ENCODE data around the gene GPC1.

Gene GPC1

DNA sequence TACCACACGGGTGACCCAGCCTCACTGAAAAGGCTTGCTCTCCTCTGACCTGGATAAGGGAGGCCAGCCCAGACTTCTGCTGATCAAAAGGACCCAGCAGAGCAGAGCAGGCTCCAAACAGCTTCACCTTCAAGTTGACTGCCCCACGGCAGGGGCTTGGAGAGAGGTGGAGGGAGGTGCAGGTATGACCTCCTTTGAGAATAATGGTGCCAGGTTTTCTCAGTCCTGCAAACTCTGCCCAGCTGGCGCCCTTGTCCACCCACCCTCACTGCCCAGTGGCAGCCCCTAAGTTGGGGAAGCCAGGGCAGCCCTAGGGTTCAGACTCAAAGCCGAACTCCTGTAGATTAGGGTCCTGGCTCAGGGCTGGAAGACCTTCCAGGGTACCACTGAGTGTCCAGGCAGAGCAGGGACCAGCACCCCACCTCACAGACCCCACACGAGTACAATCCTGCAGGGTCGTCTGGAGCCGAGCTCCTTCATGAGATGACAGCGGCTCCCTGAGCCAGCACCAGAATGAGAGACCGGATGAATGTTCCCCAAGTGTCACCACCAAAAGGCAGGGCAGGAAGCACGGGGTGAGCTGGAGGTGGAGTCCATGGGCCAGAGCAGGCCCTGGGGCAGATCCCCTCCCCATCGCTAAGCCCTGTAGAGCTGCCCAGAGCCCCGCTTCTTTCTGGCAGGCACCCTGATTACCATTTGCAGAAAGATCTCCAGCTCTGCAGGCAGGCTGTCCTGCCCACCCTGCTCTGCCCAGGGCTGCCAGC lies 3.6 kb upstream of the GPC1 start:
- no peak for DNase-seq

DNA sequence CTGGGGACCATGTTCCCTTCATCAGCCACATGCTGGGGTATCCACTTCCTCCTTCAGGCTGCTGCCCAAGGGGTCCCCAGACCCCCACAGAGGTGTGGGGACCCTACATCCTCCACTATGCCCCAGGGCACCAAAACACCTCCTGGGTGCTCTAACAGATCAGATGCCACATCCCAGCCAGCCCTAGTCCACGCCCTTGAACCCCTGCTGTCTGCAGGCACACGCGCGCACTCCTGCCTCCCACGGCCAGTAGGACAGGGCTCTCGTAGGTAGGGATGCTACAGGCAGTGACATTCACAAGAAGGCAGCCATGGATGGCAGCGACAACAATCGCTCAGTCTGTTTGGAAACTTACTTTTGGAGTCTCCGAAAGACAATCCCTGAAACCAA lies 3.0 kb upstream of the GPC1 start:
- no peak for DNase-seq

DNA sequence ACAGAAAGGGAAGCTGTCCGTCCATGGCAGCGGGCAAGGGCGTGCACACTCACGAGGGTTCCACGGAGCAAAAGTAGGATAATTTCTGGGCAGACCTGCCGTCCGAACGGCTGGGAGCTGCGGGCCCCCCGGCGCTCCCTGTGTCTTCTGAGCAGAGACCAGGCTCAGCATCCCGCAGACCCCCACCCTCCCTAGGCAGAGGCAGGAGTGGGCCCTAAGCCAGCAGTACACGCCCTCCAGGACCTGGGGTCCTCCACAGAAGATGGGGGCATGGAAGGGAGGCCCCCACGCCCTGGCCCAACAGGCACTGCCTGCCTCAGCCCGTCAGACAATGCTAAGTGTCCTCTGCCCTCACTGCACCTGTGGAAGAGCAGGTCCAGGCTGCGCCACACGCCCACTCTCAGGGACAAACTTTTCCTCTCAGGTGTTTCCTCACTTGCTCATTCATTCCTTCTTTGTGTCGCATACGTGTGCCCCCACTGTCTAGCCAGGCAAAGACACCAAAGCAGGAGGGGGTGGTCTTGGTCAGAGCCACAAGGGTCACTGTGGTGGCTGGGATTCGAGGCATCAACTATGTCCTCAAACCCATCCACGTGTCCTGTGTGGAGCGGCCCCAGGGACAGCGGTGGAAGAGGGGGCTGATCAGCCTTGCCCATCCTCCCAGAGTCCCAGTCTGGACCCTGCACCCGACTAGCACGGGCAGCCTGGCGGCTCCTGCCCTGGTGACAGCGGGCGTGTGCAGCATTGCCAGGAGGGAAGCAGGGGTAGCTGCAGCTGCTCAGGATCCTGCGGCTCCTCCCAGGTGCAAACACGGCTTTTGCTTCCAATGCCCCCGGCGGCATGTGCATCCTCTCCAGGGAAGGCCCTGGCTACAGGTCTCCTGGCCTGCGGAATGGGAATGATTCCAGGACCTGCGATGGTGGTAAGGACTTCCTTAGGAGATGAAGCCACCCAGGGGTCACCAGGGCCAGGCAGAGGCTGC lies 2.4 kb upstream of the GPC1 start:
- DNase-seq, result peak; percentile 11

DNA sequence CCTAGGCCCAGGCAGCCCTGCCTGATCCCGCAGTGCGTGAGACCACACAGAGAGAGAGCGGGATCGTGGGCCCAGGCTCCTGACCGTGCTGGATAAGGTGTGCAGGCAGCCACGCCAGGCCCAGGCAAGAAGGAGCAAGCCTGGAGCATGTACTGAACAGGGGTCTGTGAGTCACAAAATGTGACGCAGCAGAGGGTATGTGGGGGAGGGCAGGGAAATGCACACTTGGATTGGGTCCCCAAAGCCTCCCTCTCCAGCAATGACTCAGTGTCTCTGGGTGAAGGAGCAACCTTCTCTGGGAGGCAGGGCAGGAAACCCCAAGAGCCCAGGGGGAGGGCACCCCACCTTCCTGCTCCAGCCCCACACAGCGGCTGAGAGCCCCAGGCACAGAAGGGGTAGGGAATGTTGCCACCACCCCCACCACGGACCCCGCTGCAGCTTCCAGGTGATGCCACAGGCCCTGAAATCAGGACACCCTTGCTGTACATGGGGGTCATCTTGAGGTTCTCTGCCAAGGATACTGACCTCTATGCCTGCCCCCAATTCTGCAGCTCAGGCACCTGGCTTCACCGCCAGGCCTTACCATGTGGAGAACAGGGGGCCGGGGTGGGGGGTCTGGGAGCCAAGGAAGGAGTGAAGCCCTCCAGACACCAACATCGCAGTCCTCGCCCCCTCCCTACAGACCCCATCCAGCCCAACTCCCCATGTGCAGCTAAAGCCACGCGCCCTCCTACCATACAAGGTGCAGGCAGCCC lies 1.3 kb upstream of the GPC1 start:
- DNase-seq, result peak; percentile 7

DNA sequence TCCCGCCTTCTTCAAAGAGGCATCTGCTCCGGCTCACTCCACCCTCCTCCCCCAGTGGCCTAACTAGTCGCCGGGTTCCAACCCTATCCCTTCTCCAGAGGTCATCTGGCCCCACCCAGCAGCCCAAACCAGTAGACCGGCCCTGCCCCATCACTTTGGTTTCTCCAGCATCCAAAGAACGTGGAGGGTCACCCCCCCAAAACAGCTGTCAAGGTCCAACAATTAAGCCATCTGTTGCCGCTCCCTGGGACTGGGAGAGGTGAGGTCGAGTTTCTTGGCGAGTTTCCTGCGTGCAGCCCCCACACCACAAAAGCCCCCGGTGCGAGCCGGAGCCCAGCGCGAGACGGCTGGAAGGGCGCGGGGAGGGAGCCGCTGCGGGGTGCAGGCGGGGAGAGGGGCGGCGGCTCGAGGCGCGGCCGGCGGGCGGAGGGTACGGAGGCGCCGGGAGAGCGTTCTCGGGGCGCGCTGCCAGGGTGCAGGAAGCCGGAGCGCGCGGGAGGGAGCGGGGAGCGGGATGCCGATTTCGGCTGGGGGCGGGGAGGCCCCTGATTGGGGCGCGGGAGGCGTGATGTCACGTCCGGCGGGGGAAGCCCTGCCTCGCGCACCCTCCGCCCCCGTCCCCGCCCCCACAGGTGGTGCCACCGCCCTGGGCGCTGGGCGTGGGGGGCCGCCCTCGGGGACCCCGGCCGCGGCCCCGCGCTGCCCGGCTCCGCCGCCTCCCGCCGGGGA lies 571 bp upstream of the GPC1 start:
- peak; percentile 81 for DNase-seq

DNA sequence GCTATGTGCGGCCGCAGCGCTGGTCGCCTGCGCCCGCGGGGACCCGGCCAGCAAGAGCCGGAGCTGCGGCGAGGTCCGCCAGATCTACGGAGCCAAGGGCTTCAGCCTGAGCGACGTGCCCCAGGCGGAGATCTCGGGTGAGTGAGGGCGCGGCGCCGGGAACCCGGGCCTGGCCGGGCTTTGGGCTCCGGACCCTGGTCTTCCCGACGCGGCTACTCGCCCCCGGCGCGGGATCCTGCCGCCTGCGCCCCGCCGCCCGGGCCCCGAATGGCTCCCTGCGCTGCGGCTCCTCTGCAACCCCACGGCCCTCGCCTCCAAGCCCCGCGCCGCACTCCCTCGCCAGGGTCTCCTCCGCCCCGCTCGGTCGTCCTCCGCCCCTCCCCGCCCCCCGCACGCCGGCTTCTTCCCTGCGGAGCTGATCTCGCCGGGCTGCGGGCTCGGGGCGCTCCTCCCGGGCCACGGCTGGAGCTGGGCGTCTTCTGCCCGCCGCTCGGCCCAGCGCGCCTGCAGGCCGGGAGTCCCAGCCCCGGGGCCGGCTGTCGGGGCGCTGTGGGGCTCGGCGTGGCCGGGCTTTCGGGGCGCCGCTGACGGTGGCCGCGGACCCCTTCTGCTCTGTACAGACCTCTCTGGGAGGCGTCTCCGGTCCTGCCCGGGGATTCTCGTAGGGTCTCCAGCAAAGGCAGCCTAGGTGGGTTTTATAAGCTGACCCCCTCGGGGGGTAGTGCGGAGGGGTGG lies 652 bp downstream of the GPC1 start:
- no peak for DNase-seq

DNA sequence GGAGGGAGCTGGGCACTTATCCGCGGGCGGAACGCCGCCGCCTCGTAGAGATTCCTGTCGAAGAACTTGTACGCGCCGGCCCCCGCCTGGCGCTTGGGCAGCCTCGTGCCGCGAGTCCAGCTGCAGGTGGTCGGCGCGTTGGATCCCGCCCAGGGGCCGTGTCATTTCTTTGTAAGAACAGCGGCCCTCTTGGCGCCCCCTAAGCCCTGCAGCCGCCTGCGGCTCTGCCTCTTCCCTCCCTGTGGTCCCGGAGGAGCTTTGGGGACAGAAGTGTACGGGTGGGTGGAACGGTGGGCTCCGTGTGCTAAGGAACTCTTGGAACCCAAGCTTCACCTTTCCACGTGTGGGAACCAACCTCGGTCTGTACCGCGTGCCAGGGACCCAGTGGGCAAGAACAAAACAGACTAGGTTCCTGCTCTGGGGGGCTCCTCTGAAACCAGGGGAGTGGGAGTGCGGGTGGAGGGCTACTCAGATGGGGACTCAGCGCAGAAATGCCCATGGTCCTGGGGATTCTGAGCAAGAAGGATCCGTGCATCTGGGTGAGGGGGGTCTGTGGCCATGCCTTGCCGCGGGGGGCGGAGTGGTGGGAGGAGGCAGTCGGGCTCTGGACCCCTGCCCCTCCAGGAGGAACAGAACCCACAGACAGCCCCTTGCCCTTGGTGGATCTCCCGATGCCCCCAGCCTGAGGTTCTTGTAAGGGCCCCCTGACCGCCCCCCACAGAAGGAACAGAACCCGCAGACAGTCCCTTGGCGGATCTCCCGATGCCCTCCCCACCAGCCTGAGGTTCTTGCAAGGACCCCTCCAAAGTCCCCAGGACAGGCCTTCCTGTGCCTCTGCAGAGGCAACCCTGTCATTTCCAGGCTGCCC lies 1.5 kb downstream of the GPC1 start:
- DNase-seq, result no peak

DNA sequence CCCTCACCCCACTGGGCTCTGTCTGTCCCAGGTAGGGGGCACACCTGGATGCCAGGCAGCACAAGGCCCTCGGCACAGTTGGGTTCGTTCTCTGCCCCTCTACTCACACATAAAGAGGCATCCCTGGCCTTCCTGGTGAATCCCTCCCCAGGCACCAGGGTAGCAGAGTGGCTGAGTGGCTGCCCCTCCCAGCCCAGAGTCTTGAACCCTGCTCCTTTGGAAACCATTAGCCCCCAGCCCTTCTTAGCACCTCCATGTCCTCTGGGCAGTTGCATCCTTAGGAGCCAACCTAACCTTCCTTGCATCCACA lies 2.0 kb downstream of the GPC1 start:
- no peak for DNase-seq

DNA sequence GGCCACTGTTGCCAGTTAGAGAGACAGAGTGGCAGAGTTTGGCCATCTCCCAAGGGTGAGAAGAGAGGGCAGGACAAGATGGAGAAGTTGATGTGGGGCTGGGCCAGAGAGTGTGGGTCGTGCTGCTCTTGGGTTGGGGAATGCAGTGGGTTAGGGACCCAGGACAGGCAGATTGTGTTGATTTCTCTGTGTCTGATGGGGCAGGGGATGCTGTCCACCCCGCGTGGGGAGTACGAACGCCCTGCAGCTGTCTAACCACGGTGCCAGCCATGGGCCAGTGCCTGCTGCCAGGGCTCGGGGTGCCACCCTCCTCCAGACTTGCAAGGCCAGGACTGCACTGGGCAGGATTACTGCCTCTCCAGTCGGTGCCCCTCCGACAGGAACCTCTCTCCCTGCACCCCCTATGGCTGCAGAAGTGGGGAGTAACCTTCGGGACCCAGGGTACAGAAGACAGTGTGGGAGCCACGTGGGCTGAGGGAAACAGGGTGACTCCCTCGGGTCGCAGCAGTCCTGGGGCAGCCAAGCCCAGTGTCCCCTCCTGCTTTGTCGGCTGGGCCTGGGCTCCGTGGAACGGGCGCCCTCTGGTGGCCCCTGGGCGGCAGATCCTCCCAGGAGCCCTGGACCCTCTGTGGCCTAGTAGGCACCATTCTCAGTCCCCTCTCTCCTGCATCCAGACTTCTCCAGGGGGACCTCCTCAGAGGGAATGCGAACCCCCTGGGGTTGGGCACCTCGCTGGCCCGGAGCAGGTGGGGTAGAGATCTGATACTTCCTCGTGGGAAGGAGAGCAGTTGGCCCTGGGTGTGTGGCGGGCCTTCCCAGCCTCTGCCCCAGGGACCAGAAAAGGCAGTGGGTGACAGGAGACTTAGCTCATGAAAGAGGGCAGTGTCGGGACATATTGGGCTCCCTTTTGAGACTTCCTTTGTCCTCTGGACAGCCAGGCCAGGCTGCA lies 2.7 kb downstream of the GPC1 start:
- DNase-seq, result peak; percentile 69

DNA sequence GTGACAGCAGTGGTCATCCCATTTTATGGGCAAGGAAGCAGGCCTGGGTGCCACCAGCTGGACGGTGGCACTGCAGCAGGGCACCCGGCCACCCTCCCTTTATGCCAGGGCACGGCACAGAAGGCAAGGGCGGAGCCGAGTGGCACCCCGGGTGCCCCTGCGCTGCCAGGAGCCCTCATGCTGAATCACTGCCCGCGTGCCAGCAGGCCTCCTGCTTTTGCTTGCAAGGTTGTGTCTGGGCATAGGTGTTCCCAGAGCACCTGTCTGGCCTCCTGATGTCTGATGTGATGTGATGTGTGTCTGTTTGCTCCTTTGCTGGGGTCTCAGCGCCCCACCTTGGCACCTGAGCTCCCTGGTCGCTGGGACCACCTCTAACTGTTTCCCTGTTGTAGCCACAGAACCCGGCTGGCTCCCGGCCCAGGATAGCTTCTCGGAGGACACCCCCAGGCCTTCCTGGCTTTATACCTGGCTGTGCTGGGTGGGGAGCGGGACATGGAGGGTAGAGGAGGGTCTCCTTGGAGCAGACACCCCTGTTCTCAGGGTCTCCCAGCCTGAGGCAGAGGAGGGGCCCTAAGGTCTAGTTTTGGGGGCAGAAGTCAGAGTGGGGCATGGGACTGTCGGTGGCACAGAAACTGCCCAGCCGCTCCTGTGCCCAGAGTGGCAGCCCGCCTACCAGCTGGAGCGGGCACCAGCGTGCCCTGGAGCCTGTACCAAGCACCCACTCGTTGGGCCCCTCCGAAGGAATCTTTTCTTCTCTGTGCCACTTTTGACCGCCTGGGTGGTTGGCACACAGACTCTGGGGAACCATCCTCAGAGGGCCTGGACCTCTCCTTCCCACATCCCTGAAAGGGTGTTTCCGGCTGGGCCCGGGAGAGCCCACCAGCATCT lies 3.6 kb downstream of the GPC1 start:
- DNase-seq, result no peak

DNA sequence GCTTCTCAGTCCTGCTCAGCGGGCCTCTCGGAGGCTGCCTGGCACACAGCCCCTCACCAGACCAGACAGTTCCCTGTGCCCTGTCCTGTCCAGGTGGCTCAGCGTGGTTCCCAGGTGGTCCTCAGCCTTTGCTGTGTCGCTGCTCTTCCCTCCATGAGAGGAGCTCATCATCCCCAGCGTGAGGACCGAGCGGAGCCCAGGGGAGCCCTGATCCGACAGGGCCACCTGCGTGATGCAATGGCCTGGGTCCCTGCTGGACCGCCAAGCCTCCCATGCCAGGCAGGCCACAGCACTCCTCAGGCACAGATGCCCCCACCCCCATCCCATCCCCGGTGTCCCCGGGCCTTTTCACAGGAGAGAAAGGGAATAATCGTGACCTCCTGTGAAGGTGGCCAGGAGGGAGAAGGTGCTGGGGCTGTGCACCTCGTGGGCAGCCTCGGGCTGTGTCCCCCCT lies 4.3 kb downstream of the GPC1 start:
- no peak for DNase-seq

DNA sequence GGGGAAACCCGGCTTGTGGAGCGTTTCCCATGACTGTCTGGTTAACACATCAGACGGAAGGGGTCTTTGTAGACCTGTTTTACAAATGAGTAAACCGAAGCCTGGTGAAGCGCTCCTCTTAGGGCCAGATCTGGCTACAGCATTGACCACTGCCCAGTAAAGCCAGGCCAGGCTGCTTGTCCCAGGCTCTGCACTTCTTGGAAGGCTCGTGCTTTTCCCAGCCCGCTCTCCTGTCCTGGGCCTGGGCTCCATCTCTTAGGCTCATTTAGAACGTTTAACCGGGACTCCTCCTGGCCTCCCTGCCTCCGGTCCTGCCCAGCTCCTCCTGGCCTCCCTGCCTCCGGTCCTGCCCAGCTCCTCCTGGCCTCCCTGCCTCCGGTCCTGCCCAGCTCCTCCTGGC lies 4.8 kb downstream of the GPC1 start:
- no peak for DNase-seq

DNA sequence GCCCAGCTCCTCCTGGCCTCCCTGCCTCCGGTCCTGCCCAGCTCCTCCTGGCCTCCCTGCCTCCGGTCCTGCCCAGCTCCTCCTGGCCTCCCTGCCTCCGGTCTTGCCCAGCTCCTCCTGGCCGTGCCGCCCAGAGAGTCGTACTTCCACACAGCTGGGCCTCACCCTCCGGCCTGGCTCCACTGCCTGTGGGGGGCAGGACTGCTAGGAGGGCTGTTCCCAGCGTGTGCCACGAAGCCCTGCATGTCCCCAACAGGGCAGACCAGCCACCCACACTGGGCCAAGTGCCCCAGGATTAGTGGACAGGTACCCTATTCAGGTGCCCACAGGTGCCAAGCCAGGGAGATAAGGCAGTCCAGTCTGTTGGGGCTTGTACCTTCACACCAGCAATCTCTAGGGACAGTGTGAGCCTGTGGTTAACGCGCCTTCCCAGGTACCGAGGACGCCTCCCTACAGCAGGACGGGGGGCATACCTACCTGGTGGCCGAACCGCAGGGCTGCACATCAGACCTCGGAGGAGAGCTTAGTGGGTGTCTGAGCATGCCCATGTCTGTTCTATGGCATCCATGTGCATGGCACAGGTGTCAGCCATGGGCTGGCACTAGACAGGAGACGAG lies 5.3 kb downstream of the GPC1 start:
- DNase-seq, result no peak

DNA sequence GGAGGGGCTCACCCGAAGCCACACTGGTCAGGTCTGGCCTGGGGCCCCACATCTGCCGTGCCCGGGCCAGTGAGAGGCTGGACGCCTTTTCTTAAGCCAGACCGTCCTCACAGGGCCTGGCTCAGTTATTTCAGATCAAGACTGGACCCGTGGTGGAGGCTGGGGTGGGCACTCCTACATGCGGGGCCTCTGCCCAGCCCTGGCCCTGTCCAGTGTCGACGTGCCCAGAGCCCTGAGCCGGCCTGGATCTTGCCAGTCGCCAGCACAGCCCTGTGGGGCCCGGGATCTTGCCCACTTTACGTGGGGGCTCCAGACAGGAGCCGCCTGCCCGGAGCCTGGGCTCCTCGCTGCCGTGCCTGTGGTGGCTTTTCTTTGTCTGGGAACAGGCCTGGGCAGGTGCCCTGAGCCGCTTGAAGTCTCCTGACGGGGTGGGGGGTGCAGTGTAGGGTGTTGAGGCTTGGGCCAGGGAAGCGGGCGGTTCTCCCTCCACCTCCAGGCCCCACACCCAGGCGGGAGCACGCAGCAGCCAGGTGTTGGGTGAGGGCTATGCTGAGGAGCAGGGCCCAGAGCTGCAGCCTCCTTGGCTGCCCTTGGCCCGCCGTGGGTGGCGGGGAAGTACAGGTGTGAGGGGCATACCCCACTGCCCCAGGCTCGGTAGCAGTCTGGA lies 6.0 kb downstream of the GPC1 start:
- no peak for DNase-seq

DNA sequence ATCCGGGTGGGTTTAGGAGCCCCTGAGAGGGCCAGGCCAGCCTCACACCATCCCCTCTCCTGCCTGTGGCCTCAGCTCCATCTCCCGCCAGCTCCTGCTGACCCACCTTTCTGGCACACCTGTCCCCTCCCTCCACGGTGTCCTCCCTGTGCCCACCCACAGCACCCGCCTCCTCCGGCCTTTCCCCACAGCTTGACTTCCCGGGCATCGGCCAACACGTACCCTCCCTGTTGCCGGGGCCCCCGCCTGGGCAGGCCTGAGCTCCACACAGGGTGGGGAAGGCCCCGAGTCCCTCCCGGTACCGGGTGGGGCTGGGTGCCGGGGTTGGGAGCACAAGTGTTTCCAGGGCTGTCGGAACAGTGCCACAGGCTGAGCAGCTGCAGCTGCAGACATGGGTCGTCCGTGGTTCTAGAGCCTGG lies 6.5 kb downstream of the GPC1 start:
- no peak for DNase-seq

DNA sequence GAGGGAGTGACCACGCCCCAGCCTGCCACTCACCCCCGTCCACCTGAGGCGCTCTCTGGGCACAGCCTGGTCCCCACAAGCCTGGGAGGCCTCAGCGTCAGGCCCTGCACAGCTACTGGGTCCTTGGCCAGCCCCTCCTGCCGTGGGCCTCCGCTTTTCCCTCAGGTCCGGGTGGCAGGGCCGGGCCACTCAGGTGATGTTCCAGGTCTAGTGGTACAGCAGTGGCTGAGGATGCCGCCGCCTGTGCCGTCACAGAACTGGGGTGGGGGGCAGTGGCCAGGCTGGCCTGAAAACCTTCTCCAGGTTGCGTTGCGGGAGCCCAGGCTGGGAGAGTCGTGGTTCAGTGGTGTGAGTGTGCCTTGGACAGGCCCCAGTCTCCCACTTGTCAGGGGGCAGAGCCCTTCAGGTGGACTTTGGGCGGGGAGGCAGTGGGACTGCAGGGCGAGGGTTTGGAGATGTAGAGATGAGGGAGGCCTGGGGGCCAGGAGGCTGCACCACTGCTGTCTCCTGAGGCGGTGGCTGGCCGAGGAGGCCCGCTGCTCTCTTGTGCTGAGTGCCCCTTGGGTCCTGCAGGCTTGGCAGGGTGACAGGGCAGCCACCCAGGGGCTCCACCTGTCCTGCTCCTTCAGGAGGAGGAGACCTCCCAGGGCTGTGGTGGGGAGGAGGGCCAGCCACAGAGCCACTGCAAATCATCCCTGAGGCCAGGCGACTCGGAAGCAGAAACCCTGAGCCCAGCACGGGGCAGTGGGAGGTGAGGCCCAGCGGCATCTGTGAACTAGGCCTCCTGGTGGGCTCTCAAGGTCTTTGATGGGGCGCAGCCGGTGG lies 7.6 kb downstream of the GPC1 start:
- DNase-seq, result no peak

DNA sequence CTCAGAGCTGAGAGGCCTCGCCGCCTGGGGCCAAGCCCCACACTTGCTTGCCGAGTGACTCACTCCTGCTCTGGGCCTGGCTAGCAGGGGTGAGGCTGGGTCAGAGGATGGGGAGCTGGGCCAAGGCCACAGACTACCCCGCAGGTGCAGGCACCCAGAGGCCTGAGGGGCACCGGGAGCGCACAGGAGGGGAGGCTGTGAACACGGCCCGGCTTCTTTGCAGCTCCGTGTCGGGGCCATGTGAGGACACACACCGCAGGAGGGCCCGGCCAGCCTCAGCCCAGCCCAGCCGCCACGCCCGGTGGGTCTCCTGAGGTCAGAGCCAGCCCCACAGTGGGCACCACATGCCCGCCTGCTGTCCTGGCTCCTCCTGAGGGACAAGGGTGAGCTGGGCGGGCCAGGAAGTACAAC lies 8.4 kb downstream of the GPC1 start:
- DNase-seq, result no peak
